ENCODE measurements around the gene ZNF48.

The ZNF48 gene

DNA sequence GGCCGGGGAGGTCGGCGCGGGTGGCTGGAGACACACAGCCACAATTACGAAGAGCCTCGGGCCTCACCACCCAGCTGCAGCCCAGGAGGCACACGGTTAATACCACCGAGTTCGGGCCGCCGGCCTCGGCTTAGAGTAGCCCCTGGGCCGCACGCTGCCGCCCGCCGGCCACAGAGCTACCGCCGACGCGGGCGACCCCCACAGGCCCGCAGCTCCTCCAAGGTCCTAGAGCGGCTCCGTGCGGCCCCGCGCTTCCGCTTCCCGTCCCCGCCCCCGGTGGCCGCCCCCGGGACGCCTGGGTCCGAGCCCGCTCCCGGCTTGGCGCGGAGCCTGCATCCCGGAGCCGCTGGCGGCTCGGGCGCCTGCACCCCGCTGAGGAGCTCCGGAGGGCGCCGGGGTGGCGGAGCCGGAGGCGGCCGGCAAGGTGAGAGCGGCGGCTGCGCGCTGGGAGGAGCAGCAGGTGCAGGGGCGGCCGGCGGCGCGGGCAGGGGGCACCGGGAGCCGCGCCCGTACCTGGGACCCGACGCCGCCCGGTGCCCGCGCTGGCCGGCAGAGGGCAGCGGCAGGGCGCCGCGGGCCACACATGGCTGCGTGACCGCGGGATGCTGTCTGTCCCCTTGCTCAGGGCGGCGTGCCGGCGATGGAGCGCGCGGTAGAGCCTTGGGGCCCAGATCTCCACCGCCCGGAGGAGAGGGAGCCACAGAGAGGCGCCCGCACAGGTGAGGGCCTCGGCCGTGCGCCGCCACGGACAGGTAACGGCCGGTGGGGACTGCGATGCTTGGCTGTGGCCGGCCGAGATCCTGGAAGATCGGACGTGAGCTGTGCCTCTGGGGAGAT is at the start of gene ZNF48:
Gene ZNF48 (plus strand): TSS at position 266 of the 837 bp plus-strand sequence. CDS start 375 bp downstream, at position 641.
- peak; percentile 63 for DNase-seq

DNA sequence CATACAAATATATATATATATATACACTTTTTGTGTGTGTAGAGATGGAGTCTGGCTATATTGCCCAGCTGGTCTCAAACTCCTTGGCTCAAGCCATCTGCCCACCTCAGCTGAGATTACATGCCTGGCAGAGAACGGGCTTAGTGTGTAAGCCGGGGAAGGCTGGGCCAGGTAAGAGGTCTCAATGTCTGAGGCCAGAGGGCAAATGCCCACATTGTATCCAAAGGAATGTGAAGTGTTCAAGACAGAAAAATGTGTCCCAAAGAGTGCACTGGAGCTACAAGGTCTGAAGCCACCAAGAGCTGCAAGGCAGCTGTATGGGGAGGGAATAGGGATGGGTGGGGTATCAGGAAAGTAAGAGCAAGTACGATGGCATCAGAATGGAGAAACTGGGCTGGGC is 48.9 kb upstream of the ZNF48 start:
- DNase-seq: no peak

DNA sequence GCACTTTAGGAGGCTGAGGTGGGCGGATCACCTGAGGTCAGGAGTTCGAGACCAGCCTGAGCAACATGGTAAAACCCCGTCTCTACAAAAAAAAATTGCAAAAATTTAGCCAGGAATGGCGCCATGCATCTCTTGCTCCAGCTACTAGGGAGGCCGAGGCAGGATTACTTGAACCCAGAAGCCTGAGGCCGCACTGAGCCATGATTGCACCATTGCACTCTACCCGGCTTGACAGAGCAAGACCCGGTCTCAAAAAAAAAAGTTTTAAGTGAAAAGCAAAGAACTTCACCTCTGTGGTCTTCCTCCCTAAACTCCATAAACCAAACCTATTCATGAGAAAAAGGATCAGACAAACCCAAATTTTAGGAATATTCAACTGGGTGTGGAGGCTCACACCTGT is 47.1 kb upstream of the ZNF48 start:
- no peak for DNase-seq

DNA sequence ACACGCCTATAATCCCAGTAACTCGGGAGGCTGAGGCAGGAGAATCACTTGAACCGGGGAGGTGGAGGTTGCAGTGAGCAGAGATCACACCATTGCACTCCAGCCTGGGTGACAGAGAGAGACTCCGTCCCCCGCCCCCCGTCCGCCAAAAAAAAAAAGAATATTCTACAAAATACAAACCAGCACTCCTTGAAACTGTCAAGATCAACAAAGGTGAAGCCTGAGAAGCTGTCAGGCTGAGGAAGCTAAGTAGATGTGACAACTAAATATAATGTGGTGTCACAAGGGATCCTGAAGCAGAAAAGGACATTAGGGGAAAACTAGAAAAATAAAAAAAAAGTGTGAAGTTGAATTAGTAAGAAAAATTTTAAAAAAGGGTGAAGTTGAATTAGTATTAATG is 46.3 kb upstream of the ZNF48 start:
- DNase-seq: no peak

DNA sequence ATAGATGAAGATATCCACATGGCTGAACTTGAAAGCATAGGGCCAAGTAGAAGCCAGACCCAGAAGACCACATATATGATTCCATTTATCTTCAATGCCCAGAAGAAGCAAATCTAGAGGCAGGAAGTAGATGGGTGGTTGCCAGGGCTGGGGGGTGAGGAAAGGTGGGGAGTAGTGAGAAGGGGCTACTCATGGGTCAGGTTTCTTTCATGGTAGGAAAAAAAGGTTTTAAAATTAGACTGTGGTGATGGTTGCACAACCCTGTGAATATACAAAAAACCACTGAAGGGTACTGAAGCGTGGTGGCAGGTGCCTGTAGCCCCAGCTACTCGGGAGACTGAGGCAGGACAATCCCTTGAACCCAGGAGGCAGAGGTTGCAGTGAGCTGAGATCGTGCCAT is 45.5 kb upstream of the ZNF48 start:
- no peak for DNase-seq

DNA sequence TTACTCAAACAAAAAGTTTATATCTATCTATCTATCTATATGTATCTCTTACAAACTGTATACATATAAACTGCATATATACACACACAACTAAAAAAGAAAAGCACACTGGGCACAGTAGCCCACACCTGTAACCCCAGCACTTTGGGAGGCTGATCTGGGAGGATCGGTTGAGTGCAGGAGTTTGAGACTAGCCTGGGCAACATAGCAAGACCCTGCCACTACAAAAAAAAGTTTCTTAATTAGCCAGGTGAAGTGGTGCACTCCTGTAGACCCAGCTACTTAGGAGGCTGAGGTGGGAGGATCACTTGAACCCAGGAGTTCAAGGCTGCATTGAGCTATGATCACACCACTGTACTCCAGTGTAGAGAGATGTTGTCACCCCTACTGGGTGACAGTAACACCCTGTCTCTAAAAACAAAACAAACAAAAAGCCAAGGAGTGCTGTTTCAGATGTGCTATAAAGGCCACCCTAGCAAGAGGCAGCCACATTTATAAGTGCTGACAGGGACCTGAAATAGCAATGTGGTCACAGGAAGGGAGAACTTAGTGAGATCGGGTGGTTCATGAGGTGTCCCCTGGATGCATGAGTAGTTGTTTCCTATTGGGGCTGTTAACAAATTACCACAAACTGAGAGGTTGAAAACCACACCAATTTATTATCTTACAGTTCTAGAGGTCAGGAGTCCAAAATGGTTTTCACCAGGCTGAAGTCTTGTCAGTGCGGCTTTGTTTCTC is 44.9 kb upstream of the ZNF48 start:
- DNase-seq: peak; percentile 54

DNA sequence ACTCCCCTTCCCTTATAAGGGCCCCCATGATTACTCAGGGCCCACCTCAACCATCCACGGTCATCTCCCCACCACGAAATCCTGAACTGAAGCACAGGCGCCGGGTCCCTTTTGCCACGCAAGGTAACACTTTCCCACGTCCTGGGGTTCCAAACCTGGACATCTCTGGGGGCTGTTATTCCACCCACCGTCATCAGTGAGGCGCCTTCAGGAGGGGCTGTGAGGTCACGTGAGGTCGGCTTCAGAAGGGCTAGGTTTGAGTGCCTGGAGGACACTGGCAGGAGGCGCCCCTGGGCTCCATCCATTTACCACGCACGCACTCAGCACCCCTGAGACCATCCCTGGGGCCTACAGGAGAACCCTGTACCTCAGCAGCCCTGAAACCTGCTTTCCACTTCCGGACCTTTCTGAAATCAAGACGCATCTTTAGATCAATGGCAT is 44.2 kb upstream of the ZNF48 start:
- no peak for DNase-seq

DNA sequence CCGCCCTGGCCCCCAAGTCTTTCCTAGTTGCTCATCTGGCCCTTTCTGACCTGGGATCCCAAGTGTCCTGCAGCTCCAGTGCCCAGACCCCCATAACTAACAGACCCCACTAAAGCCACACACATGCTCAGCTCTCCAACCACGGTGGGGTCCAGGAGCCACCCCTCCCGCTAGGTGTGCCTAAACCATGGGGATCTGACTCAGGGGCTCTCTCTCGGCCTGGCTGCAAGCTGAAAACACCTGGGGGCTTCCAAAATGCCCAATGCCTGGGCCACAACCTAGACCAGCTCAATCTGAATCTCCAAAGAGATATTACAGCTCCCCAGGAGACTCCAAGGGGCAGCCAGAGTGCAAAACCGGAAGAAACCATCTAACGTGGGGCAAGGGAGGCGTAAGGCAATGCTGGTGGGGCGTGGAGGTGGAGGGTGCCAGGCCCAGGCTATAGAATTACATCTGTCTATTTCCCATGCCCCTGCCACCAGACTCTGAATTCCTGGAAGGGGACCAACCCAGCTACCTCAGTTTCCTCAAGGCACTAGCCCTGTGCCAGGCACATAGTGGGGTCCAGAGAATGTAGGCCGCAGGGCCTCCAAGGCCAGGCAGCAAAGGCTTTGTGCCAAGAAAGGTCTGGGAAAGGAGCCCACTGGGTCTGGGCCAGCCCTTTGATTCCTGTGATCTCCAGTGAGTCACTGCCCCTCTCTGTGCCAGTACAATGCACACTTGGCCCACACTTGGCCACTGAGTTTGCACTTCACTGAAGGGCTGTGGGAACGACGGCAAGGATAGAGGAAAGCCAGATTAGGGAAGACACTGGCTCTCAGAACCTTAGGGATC is 43.4 kb upstream of the ZNF48 start:
- DNase-seq: no peak

DNA sequence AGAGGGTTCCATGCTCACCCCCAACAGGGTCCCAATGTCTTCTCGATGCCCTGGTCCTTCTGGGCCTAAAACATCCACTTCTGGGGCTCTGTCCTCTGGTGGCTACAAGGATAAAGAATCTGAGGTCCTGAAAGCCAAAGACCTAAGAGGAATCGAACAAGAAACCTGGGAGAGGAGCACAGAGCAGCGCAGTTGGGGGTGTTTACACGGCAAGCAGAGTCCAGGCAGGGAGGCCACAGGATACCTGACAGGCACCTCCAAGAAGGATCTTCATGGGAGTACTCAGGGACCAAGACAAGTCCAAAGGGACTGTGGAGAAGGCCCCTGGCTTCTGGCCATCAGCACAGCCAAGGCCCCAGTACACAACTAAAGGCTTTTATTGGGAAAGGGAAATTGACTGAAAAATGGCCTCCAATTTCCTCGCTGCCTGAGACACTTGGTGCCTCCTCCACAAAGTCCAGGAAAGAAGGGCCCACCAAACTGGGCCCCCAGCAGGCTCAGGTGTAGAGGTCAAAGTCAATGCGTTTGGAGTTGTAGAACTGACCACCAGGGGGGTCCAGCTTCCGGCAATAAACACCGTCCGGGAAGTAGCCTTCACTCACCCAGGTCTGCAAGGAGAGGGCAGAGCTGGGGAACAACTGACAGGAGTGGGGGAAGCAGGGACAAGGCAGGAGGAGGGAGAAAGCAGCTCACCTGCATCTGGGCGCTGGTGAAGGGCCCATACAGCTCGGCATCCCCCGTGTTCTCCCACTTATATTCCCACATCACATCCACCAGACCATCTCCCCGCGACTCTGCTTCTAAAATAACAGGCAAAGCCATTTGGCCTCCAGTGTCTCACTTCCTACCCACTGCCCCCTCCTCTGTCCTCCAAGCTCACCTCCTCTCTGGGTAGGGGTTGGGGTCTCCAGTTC is 42.5 kb upstream of the ZNF48 start:
- no peak for DNase-seq

DNA sequence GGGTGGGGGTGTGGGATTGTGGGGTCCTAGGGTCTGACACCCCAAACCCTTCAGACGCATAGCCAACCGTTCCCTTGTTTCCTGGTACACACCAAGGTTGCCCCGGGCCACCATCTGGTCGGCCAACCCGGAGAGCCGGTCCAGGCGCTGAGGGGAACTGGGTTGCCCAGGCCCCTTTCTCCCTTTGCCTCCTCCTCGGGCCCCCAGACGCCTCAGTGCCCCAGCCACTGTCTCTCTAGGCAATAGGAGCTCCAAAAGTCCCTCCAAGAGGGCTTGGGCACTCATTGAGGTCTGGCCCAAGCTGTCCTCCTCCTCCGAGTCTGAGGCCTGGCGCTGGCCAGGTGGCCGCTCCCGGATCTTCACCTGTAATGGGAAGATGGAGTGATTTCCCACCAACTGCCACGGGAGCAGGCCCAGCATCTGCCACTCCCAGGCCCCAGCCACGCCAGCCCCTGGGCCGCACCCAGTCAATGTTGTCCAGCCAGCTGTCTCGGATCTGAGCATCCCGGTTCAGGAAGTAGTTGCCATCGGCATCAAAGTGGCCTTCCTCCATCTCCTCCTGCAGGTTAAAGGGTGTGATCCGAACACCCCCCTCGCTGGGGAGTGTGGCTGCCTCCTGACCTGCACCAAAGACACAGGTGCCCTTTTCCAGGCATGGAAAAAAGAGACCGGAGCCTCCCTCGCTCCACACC is 41.6 kb upstream of the ZNF48 start:
- no peak for DNase-seq

DNA sequence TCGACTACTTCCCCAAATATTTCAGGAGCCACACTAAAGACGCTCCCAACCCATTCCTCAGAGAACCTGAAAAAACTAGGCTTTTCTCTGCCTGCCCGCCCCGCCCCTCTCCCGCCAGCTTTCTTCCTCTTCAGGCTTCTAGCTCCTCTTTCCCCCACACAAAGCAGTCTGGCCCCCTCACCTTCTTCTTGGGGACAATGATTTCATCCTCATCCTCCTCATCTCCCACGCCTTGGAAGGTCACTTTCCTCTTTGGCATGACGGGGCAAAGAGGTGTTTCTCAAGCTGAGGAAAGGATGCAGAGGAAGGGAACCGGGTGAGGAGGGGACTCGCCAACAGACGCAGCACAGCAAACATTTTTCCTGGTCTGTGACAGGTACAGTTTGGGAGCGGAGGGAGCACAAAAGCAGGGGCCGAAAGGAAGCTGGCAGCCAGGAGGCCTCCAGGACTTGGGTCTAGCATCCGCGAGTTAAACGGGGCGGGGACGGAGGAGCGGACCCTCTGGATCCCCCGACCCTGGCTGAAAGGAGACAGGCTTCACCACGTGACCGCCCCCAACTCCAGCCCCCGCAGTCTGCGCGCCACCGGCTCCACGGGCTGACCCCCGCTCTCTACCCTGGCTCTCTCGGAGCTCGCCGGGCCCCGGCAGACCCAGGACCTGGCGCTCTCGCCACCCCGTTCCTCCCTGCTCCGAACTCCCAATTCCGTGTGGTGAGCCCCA is 40.6 kb upstream of the ZNF48 start:
- DNase-seq: no peak

DNA sequence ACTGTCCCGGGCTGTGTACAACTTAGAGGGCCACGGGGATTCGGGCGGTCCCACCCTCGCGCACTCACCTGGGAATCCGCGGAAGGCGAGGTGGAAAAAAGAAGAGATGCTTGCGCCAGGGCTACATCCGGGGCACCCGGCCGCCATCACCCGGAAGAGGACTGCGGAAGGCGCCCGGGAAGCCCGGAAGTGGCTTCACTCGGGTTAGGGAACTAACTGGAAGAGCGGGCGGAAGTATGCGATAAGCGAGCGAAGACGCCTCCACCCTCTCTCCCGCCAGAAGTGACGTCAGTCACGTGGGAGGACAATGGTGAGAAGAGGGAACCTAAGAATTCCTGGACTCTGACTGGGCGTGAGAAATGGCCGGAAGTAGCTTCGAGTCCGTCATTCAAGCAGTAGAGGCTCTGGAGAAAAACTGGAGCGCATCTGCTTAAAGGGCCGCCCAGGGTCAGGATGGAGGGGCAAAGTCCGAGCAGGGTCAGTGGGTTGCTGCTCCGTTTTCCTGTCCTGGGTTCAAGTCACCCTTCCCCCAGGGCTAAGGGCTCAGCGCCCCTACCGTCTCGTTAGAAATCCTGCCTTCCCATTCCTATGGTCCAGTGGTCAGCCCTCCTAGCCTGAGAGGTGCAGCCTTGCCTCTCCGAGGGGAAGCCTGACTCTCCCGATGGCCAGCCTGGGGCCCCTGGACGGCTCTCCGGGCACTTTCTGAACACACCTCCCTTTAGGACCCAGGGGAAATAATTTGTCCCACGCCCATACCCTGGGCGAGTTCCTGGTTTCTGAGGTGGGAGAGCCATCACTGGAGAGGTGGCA is 39.9 kb upstream of the ZNF48 start, which contains the start of gene CD2BP2:
Gene CD2BP2 (minus strand): TSS at position 165 of the 810 bp plus-strand sequence. CDS start 627 bp downstream, outside the sequence.
- peak; percentile 91 for DNase-seq

DNA sequence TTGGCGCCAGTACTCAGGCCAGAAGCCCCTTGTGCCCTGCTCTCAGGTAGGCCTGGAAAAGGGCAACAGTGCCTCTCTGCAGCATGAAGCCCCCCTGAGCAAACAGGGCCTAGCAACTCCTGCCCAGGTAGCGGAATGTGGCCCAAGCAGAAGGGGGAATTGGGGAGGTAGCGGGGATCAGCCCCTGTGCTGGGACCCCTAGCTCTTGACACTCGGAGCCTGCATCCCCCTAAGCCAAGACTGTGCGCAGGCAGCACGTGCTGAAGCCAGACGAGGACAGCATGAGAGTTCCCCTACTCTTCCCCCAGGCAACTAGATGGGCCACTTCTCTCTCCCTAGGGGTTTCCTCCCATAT is 39.3 kb upstream of the ZNF48 start:
- DNase-seq: no peak

DNA sequence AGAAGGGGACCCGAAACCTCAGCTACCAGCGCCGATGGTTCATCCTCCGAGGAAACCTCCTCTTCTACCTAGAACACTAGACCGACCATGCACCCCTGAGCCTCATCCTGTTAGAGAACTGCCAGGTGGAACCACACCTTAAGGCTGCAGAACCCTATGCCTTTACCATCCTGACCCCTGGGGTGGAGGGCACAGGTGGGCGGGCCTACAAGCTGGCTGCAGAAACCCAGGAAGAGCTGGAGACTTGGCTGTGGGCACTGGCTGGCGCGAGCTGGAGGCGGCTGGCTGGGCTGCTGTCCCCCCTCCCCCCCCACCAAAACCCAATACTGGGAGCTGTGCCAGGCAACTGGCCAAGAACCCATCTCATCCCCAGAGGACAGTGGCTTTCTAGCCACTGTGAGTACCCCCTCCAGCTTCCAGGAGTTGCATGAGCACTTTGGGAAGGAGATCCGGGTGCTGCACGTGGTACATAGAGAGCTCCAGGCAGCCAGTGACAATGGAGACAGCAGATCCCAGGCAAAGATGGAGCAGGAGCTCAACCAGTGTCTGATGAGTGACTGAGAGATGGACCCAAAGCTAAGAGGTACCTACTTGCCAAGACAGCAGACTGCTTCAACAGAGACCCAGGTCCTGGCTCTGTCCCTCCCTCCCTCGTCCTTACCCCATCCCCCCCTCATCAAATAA is 38.7 kb upstream of the ZNF48 start:
- no peak for DNase-seq

DNA sequence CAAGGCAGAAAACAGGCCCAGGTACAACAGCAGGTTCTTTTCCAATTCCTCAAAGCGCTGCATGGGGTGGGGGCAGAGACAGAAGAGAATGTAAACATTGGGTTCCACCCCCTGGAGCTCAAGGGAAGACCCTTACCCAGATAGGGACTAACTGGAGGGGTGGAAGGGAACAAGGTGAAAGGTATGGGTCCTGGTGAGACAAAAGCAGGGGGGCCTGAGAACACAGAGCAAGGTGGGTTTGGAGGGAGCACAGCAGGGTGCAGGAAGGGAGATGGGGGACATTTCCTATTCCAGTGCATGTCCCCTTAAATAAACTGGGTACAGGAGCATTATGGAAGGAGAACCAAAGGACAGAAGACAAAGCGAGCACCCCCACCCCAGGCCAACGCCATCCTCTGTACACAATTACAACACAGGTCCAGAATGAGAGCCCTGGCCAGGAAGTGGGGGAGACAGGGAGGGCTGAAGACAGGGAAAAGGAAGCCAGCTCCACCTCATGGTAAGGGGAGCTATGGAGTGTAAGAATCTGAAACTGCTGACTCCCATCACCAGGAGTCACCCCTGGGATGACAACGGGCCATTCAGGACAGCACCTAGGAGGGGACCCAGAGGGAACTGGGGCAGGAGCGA is 38.0 kb upstream of the ZNF48 start:
- DNase-seq: no peak

DNA sequence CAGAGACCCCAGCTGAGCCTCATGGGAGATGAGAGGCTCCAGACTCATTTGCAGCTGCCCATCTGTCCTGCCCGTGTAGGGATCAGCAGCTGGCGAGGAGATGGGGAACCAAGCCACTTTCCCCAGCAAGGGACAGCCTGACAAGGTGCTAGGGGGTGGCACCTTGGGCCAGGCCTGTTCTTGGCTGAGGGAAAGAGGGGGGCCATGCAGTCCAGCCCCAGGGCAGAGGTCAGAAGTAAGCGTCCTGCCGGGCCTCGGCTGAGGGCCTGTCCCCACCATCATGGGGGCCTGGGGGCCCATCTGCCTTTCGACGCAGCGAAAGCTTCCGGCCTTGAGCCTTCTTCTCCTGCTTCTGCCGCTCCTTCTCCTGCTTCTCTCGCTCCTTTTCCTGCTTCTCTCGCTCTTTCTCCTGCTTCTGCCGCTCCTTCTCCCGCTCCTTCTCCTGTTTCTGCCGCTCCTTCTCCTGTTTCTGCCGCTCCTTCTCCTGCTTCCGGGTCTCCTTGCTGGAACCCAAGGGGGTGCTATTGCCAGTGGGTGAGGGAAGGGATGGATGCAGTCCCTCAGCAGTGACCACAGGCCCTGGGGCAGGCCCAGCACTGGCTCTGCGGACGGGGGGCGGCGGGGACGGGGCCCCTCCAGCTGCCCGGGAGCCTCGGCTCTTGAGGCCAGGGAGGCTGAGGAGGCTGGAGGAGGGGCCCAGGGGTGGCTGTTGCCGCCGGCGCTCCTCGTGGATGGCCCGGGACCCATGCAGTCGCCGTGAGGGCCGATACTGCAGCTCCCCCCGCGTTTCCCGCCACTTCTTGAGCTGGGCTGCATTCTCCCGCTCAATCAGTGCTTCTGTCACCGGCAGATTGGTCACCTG is 37.3 kb upstream of the ZNF48 start:
- DNase-seq: no peak

DNA sequence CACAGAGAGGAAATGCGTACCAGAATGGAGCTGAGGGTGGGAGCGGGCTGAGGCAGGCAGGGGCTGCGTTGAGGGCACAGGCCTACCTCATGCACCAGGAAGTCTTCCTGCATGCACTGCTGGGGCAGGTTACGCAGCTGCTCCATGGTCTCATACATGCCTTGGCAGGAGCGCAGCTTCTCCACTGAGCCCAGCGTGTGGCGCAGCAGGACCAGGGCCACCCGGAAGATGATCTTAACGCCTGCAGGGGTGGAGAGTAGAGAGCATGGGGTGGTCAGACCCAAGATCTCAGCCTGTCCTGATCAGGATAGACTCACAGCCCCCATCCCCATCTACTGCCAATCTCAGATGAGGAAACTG is 36.7 kb upstream of the ZNF48 start:
- no peak for DNase-seq
